GM21723 (cell line): ENCODE results near the gene KRT79.

Experiments
- ATAC-seq: cut with Tn5 transposase; IDR thresholded peaks from one replicate; pipeline ENCODE4 v1.9.1; 2021; ENCODE audit warnings: mild to moderate bottlenecking, moderate library complexity; ENCODE audit not compliant: unreplicated experiment

KRT79 gene

DNA sequence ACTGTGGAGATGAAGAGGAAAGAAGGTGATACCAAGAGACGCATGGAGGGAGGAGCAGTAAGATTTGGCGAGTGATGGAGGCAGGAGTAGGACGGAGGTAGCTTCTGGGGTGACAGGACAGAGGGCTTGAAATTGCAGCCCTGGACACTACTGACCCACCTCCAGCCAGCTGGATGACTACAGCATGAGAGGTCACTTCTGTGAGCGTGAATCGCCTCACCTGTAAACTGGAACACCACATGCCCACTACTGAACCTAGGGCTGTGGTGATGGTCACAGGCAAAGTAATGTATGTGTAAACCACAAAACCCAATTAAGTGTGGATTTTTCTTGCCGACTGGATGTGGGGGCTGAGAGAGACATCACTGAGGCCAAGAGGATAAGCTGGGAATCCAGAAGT, 13.6 kb downstream of the KRT79 start:
- no peak for ATAC-seq

DNA sequence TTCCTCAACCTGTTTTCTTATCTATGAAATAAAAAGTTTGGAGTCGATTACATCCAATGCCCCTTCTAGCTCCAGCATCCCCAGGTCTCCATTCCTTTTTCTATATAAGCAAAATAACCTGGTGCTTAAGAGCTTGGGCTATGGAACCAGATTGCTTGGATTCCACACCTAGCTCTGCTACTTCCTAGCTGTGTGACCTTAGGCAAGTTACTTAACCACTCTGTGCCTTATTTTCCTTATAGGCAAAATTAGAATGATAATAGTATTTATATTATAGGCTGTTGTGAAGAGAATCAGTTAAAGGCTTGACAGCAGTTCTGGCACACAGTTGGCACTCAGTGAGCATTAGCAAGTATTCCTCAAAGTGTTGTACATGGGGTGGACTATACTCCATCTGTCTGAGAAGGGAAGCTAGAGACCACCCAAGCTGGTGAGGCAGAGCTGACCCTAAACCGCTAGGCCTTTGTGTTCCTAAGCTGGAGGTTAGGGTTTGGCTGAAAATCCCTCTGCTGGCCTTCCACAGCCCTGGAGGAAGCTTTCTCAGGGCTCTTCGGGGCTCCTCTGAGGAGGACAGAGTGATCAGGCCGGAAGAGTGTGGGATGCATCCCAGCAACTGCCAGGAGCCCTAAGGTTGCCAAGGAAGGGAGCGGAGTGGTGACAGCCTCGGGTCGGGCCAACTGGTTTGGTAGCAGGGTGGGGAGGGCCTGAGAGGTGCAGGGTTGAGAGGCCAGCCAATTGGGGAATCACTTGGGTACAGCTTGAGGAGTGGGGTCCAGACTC, 14.2 kb downstream of the KRT79 start:
- no peak for ATAC-seq

DNA sequence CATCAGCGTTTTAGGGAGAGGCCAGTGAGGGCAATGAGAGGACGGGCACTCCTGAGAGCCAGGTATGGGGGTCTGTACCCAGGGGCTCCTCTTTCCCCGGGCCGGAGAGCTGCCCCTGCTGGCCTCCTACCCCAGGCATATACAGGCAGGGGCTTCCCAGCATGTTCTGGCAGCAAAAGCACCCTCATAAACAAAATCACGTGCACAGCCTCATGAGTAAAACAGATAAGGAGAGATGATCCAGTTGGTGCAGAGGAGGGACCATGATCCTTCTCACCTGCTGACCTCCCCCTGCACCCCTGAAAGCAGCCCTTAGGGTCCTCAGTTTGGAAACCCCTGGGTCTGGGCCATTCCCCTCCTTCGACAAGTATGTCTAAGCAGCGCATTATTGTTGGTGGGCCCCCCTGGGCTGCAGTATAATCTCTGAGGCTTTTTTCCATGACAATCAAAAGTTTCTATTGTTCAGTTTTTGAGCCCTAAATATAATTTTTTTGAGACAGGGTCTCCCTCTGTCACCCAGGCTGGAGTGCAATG, 15.2 kb downstream of the KRT79 start:
- no peak for ATAC-seq

DNA sequence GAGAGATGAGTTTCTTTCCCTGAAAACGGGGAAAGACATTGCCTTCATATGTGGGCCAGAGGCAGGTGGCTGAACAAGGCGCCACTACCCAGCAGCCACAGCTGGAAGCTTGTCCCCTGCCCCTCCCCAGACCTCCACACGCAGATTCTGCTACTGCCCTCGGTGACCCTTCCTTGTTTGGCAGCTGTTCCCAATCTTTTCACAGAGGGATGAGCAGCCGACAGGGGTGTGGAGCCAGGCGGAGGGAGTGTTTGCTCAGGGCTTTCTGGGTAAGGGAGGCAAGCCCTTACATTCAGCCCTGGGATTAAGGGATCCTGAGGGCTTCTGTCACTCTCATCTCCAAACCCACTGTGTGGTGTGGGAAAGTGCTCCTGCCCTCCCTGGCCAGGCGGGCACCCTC, 15.7 kb downstream of the KRT79 start:
- ATAC-seq = no peak

DNA sequence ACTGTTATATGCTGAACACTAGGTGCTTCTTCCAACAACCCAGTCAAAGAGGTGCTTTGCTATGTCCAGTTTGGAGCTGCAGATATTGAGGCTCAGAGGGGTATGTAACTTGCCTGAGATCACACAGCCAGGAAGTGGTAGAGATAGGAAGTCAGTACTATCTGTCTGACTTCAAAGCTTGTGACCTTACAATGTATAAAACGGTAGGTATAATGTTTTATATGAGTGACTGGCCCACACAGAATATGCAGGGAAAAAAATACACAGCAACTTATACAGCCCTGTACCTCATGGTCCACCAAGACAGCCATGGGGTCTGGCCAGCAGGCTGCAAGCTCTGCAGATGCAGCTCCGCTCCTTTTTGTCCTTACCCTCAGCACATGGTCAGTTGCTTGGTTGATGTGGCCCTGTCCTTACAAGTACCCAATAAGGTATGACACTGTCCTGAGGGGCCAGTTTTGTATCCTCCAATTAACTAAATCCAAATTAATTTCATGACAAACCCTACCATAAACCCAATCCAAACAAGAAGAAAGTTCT, 16.3 kb downstream of the KRT79 start:
- ATAC-seq = no peak

DNA sequence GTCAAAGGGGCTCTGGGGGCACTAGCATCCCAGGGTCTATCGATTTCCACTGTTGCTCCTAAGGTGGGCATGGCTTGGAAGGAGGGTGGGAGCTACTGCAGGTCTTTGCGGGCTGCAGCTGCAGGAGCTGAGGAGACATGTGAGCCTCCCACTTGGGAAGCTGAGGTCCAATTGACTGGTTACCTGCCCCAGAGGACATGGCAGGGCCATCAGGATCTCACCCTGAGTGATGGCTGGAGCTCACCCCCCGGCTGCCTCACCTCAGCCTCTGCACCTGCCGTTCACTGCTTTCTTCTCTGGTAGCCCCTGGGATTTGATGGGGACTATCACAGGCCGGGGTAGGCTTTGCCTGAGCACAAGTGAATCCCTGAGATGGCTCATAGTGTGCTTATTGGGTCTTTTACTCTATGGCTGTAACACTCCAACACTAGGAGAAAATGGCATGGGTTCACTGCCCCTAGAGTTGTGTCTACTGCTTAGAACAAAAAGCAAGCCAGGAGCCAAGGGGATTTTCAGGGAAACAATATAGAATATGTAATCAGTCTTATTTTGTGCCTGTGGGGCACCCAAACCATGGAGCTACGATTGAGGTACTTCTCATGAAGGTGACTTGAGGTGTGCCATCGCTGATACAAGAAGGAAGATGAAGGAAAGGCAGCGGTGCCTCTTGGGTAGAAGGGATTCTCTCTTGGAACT, 17.0 kb downstream of the KRT79 start:
- ATAC-seq = no peak

DNA sequence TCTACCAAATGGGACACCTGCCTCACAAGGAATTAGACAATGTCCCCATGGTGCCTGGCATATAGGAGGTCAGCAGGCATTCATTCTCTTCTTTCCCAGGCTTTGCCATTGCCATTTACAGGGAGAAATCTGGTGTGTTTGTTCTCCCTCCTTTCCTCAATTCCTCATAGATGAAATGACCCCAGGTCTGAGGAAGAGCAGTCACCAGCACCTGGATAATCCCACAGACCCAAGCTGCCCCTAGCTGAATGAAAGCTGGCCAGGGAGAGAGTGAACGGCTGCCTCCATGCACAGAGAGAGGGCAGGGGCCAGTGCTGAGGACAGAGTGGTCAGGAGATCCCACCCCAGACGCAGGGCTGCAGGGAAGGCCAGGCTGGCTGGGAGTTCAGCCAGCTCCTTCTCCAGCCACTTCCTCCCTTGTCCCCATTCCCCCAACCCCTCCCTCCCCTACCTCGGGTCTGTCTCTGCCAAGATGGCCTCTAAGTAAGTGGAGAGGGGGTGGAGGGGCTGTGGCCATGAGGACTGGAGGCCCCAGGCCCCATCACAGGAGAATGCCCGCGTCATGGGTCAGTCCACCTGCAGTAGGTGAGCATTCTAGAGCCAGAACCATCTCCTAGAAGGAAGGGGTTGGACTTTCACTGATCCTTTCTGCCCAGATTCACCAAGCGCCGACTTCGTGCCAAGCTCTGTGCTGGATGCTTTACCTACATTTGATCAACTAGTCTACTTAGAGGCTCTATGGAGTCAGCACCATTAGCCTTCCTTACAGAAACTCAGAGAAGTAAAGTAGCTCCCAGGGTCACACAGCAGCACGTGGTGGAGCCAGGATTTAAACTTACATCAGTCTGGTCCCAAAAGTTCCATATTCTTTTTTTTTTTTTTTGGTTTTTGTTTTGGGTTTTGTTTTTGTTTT, 18.2 kb downstream of the KRT79 start:
- no peak for ATAC-seq

DNA sequence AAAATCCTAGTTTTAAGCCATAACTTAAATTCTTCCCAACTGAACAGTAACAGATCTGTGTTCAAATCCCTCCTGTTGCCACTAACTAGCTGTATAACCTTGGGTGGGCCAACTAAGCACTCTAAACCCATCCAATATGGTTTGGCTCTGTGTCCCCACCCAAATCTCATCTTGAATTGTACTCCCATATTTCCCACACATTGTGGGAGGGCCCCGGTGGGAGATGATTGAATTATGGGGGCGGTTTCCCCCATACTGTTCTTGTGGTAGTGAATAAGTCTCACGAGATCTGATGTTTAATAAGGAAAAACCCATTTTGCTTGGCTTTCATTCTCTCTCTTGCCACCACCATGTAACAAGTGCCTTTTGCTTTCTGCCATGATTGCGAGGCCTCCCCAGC, 18.9 kb downstream of the KRT79 start:
- no peak for ATAC-seq

DNA sequence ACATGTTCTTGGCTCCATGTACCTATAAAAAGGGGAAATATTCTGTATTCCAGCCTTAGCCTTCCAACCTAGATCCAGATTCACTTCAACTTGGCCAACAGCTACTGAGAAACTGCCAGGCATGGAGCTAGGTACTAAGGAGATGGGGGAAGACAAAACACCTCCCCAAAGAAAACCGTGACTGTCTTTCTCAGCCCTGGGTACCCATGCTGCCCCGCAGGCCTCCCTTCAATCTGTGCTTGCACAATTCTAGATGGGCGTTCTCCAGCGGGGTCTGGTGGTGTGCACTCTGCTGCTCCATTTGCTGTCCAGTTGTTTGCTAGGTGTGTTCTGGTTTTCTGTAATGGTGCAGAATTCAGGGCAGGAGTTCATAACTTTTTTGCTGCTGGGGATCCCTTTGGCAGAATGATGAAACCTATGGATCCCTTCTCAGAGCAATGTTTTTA, 19.4 kb downstream of the KRT79 start:
- no peak for ATAC-seq

DNA sequence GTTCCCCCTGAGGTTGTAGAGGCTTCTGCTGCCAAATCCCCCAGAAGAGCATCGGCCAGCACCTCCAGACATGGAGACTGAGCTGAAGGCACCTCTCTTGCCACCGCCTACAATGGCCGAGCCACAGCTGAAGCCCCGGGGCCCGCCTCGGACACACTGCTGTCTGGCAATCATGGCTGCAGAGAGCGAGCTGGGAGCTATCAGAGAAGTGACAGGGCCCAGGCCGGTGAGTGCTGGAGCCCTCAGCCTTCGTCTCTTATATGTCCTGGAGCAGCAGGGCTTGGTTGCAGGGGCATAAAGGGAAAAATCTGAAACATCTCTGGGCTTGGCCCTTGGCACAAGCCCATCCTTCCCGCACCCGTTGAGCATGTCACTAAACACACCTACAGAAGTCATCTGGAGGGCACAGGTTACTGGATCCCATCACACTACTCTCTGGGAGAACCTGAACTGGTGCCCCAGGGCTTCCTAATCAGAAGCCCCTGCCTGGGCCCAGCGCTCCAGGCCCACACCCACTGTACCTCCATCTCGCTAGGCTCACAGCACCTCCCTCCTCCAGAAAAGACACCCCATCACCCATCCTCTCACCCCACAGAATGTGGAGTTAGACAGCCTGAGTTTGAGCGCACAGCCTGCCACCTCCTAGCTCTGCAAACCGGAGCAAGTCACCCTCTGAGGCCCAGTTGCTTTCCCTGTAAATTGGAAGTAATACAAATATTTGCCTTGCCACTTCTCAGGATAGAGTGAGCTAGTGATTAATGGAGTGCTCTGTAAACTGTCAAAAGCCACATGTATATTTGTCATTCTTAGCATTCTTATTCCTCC, 20.0 kb downstream of the KRT79 start, which contains the start of gene KRT4:
KRT4 (minus strand) TSS at position 232 of the 825 bp plus-strand sequence; CDS start at position 174, 58 bp downstream.
- ATAC-seq = no peak

DNA sequence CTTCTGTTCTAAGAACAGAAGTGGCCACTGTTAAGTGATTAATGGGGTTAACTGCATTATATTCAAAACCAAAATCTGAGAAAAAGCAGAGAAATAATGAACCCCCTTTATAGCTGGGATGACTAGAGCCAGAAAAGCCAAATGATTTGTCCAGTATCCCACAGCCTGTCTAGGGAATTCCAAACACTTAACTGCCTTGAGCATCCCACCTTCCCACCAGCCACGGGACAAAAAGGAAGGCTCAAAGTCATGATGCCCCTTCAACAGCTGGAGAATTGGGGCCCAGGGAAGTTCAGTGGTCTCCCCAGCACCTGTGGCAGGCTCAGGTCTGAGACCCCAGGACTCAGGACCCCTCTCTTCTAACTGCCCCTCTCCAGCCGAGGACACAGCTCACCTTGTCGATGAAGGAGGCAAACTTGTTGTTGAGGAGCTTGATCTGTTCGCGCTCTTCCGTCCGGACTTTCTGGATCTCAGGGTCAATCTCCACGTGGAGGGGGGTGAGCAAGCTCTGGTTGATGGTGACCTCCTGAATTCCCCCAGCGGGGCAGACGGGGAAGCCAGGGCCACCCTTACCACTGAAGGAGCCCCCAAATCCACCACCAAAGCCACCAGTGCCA, 20.8 kb downstream of the KRT79 start:
- ATAC-seq = no peak

DNA sequence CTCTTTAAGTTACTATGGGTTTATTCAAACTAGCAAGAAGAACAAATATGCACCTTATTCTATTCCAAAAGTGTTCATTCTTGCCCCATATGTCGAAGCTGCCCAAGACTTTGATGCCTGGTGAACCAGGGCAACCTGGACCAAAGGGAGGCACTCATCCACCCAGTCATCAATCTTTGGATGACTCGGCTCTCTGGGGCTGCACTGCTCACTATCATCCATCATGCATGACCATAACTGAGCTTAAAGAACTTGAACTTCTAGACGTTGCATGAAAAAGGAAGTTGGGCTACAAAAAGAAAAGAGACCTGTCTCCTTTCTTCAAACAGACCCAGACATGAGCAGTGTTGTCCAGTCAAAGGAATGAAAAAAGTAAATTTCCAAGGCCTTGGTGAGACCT, 21.4 kb downstream of the KRT79 start:
- ATAC-seq = no peak

DNA sequence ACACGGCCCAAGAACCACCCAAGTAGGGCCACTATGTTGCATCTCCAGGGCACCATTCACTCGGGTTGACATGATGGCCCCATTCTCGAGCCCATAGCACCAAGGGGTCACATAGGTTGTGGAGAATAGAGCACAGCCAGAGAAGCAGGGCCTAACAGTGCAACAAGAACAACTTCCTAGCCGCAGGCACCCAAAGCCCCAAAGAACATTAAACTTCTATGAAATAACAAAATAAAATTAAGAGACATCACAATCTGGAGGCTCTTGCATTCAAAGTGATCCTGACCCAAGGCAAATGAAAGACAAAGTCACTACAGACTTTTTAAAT, 22.1 kb downstream of the KRT79 start:
- ATAC-seq = no peak

DNA sequence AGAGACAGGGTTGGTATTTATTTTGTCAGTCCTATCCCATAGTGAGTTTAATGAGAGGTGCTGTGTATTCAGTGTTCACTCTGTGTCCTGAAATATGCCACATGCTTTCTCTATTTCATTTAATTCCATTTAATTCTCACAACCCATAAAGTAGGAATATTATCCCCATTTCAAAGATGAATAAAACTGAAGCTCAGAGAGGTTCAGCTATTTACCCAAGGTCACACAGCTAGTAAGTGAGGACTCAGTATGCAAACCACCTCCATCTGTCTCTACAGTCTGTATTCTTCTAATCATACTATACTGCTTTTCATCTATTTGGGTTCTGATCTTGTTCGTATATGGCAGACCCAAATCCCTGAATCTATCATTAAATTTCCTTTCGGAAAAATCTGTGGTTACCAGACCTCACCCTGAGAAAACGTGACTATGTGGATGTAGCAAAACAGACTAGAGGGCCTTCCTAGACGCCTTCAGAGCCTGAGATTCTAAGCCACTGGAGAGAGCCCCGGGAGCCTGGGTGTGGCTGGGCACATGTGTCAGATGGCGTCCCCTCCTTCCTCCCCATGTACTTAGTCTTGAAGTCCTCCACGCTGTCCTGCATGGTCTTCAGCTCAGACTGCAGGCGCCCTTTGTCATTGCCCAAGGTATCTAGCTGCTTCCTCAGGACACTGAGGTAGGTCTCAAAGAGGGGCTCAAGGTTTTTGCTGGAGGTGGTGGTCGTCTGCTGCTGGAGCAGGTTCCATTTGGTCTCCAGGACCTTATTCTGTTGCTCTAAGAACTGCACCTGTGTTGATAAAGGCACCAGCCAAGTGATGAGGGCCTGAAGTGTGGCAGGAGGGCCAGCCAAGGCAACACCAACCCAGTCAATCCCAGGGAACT, 22.7 kb downstream of the KRT79 start:
- no peak for ATAC-seq

DNA sequence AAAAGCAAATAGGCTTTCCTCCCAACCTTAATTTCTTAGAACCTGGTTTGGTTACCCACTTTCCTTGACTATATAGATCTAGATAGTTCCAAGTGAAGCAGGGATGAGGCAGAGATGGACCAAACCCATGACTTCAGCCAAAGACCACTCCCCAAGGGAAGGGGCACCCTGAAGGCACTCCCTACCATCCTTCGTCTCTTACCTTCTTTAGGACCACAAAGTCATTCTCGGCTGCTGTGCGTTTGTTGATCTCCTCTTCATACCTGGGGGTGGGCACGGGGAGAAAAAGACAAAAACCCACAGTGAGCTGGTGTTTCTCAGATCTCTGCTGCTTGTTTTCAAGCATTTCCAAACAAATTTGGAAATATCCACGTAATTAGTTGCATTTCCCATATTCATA, 23.6 kb downstream of the KRT79 start:
- ATAC-seq = no peak

DNA sequence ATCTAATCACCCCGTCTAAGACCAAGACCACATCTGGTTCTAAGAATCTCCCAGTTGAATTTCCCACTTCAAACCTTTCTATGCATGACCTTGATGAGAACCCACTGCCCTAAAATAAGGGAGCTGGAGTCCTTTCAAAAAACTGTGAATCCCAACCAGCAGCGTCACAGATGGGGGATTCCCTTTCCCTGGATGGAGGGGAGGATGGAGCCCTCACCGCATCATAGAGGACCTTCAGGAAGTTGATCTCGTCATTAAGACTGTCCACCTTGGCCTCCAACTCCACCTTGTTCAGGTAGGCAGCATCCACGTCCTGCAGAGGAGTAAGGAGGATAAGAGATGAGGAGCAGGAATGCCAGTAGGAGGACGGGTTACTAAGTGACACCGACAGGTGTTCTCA, 24.9 kb downstream of the KRT79 start:
- no peak for ATAC-seq

DNA sequence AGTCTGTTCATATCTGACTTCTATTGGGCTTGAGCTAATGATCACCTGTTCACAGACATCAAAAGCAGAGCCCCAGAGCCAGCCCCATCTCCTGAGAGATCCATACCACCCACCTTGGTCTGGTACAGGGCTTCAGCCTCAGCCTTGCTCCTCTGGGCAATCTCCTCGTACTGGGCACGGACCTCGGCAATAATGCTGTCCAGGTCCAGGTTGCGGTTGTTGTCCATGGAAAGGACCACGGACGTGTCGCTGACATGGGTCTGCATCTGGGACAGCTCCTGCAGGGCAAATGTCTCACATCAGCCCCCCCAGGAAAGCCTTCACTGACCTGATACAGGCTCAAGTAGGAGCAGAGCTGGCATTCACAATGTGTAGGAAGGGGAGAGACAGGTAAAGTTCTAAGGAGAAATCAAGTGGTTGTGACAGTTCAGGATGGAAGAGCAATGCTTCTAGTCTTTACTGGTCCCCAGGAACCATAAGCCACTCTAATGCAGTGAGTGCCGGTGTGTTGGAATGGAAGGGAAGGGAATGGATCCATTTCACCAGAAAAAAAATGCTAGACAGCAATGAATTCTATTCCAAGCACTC, 25.4 kb downstream of the KRT79 start:
- no peak for ATAC-seq
